Kidney (tissue), 14 donors: ENCODE results near the gene ARL2. TPM values are rescaled to one million over a fixed set of nuclear protein-coding genes. Genes with fewer than 3 reads are reported as not detected.

Experiments used
- DNase-seq, 5 donors: peaks; one replicate each; pipeline ENCODE4 v3.0.0-alpha.2; 2013 to 2020
- FAIRE-seq: peaks from 2 replicates; lab custom pipeline; 2012; peaks lifted over from hg19 to GRCh38; lab: Jason Lieb, UNC
- H3K27ac ChIP-seq, 2 donors: one replicate each; pipeline ENCODE4 v1.7.0; 2013; ENCODE audit warnings: low read depth in 2 of 2, low read length in 2 of 2, inconsistent platforms in 1 of 2
- H3K27me3 ChIP-seq: one replicate; pipeline ENCODE4 v1.7.1; 2013; ENCODE audit warnings: low read length, inconsistent platforms; ENCODE audit not compliant: control insufficient read depth, insufficient read depth
- H3K36me3 ChIP-seq, 3 donors: one replicate each; pipeline versions ENCODE4 v1.7.0 to v1.7.1; 2013; ENCODE audit warnings: low read length in 3 of 3, control low read depth in 1 of 3, inconsistent platforms in 1 of 3; ENCODE audit not compliant: insufficient read depth in 3 of 3, control insufficient read depth in 2 of 3
- H3K4me1 ChIP-seq, 3 donors: one replicate each; pipeline versions ENCODE4 v1.7.0 to v1.7.1; 2013; ENCODE audit warnings: low read length in 3 of 3, inconsistent platforms in 1 of 3, low read depth in 1 of 3; ENCODE audit not compliant: control insufficient read depth in 2 of 3, insufficient read depth in 2 of 3
- H3K4me3 ChIP-seq, 3 donors: one replicate each; pipeline versions ENCODE4 v1.7.0 to v1.8.1; 2013; ENCODE audit warnings: low read length in 3 of 3, control low read depth in 1 of 3, inconsistent platforms in 1 of 3
- H3K9ac ChIP-seq, 3 donors: one replicate each; pipeline versions ENCODE4 v1.7.0 to v1.7.1; 2013; ENCODE audit warnings: low read length in 3 of 3, control low read depth in 1 of 3, inconsistent platforms in 1 of 3
- H3K9me3 ChIP-seq, 3 donors: one replicate each; pipeline versions ENCODE4 v1.7.0 to v1.7.1; 2013; ENCODE audit warnings: low read length in 3 of 3, control low read depth in 1 of 3, inconsistent platforms in 1 of 3; ENCODE audit not compliant: control insufficient read depth in 2 of 3, insufficient read depth in 1 of 3
- CTCF ChIP-seq: IDR thresholded peaks from 3 replicates; pipeline ENCODE4 v1.5.1; 2012; ENCODE audit warnings: mild to moderate bottlenecking, moderate library complexity, borderline replicate concordance; ENCODE audit not compliant: insufficient read depth; ENCODE audit errors: extremely low read depth
- intact Hi-C: fragments of 100-400 bp; cut with DNase I; formaldehyde crosslinking; loops from one replicate; pipeline ENCODE4 v1.11.1; 2022
- polyA plus RNA-seq: library from polyadenylated mRNA; stranded (reverse); fragments of 350-450 nt; fragmentation: Illumina TruSeq; extraction: RNeasy Lipid Tissue Mini Kit (QIAGEN cat#74804); gene quantifications from one replicate; pipeline ENCODE4 v1.2.3, GENCODE V29; 2014; ENCODE audit warnings: low read depth, low replicate concordance; ENCODE audit not compliant: insufficient read depth
- total RNA-seq: library from RNA; stranded (reverse); fragmentation: NEBNext Ultra II Directional; extraction: Animal tissue kit (Norgen Biotek cat#: 25700); gene quantifications from one replicate; pipeline ENCODE4 v1.2.1, GENCODE V29; 2021
- donor health status: control.
- donor health status: control.
- donor health status: control.
- donor health status: control.
- donor health status: control.
- donor health status: DM: yes; HTN: yes; CAD: no.
- donor health status: Normal renal cell carcinoma (clear cell type).

The ARL2 gene
- total and polyA plus RNA-seq, 2 donors from 2014 or later = 91.6 to 284 TPM

GRCh38 chr11:65066315-65066714 is 52.4 kb downstream of the ARL2 start:
- no peak overlapping the region for H3K9ac ChIP-seq
- no peaks in the 10 kb centered on the region for H3K9me3 ChIP-seq
- no peaks in the 10 kb centered on the region for H3K36me3 ChIP-seq
- no peaks in the 10 kb centered on the region for H3K27me3 ChIP-seq
- DNase-seq (no peak), FAIRE-seq (no peak)
- no peak overlapping the region for H3K4me3 ChIP-seq
- no peak overlapping the region for H3K27ac ChIP-seq
- TF ChIP-seq CTCF = no peak
- intact Hi-C loops = no loop called here
- H3K4me1 ChIP-seq = no peaks in the 10 kb centered on the region

- Histone ChIP-seq H3K36me3 (no peaks in the 10 kb centered on the region), H3K4me3 (no peak overlapping the region), H3K4me1 (no peaks in the 10 kb centered on the region), H3K9ac (no peak overlapping the region), H3K9me3 (no peaks in the 10 kb centered on the region), H3K27ac (no peak overlapping the region), H3K27me3 (no peaks in the 10 kb centered on the region)
- TF ChIP-seq CTCF = no peak
- intact Hi-C loops = no loop called here
- FAIRE-seq (no peak), DNase-seq (no peak)
Measured at GRCh38 chr11:65066805-65067291, 52.9 kb downstream of the ARL2 start.

DNA sequence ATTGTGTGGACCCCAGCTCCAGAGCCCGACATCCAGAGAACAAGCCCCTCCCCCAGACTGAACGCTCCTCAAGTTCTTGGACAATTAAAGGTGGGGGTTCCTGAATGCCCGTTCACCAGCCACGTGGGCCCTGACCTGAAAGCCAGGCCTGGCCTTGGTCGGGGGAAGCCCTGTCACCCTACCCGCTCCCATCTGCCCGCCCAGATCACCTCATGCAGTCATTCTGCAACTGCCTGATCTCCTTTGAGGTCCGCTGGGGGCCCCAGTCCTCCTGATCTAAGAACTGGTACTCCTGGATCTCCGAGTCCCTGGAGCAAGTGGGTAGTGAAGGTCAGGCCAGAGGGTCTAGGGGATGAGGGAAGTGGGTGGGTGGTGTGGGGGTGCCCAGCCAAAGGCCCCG is 53.5 kb downstream of the ARL2 start:
- TF ChIP-seq CTCF = no peak
- Histone ChIP-seq H3K27me3 (no peaks in the 10 kb centered on the region), H3K9ac (no peak overlapping the region), H3K4me1 (no peaks in the 10 kb centered on the region), H3K36me3 (no peaks in the 10 kb centered on the region), H3K9me3 (no peaks in the 10 kb centered on the region), H3K4me3 (no peak overlapping the region), H3K27ac (no peak overlapping the region)
- no peak for FAIRE-seq
- no peak for DNase-seq
- intact Hi-C loops = no loop called here

DNA sequence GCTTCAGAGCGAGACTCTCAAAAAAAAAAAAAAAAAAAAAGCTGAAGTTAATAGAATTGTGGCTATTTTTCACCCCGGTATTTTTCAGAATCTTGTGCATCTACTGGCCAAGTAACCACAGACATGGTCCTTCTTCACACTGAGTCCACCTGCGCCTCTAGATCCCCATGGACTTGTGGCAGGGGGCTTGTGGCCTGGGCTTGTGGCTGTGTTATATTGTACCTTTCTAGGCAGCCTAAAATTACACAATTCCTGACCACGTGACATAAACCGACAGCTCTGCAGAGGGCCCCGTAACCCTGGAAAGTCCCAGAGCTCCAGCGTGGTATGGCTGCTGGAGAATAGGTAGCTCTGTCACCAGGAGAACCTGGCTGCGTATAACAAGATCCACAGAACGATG is 55.3 kb downstream of the ARL2 start:
- no peak for TF ChIP-seq CTCF
- H3K4me3 ChIP-seq = no peak overlapping the region
- no peaks in the 10 kb centered on the region for H3K9me3 ChIP-seq
- no peak overlapping the region for H3K27ac ChIP-seq
- no peaks in the 10 kb centered on the region for H3K4me1 ChIP-seq
- no peaks in the 10 kb centered on the region for H3K27me3 ChIP-seq
- intact Hi-C loops = no loop called here
- no peak overlapping the region for H3K9ac ChIP-seq
- no peak for DNase-seq
- no peaks in the 10 kb centered on the region for H3K36me3 ChIP-seq
- no peak for FAIRE-seq
